Esophagus muscularis mucosa (tissue), 4 donors: Measurements from ENCODE around the gene SPN. TPM values are rescaled to one million over a fixed set of nuclear protein-coding genes. Genes with fewer than 3 reads are reported as not detected.
"Not testable (repeated sequence)": the region's sequence is repeated elsewhere in the genome, so short reads cannot be mapped to it uniquely, and the experiment has no call there.

ENCODE experiments used
- DNase-seq: peaks from one replicate; pipeline ENCODE4 v3.0.0-alpha.2; 2017; ENCODE audit errors: extremely low spot score
- H3K27ac ChIP-seq, 4 donors: fragments of 200-600 bp; sonication (generic); replicated peaks in 1 of 4; 1 replicate in 3 of 4; 2 replicates in 1 of 4; pipeline ENCODE4 v1.5.1; 2016 to 2019; ENCODE audit warnings: mild to moderate bottlenecking in 1 of 4
- H3K27me3 ChIP-seq, 4 donors: fragments of 200-600 bp; sonication (generic); one replicate each; pipeline versions ENCODE4 v1.5.1 to v1.6.0; 2016 to 2019
- H3K36me3 ChIP-seq, 4 donors: fragments of 200-600 bp; sonication (generic); one replicate each; pipeline ENCODE4 v1.5.1; 2016 to 2019
- H3K4me1 ChIP-seq, 4 donors: fragments of 200-600 bp; sonication (generic); one replicate each; pipeline ENCODE4 v1.5.1; 2016 to 2019
- H3K4me3 ChIP-seq, 4 donors: fragments of 200-600 bp; sonication (generic); 1 replicate in 2 of 4; 2 replicates in 2 of 4; pipeline ENCODE4 v1.5.1; 2016 to 2019; ENCODE audit warnings: mild to moderate bottlenecking in 4 of 4, moderate library complexity in 1 of 4
- H3K9me3 ChIP-seq, 4 donors: fragments of 200-600 bp; sonication (generic); 1 replicate in 3 of 4; 2 replicates in 1 of 4; pipeline ENCODE4 v1.5.1; 2016 to 2019
- EP300 ChIP-seq: sonication (generic); formaldehyde crosslinking; IDR thresholded peaks from one replicate; pipeline ENCODE4 v1.6.1; 2017; ENCODE audit warnings: antibody characterized with exemption
- POLR2A ChIP-seq: fragments of 450-650 bp; IDR thresholded peaks from one replicate; pipeline ENCODE4 v1.6.1; 2017; ENCODE audit warnings: antibody characterized with exemption, moderate library complexity, mild to moderate bottlenecking, low read depth
- POLR2AphosphoS5 ChIP-seq, 2 donors: sonication (generic); formaldehyde crosslinking; IDR thresholded peaks; one replicate each; pipeline ENCODE4 v1.6.1; 2017; ENCODE audit warnings: antibody characterized with exemption in 2 of 2
- WGBS: methylation state at CpG from one replicate; pipeline ENCODE4 v1.1.5; 2018; 5-methylcytosine and 5-hydroxymethylcytosine counted together
- intact Hi-C: fragments of 100-400 bp; cut with DNase I; formaldehyde crosslinking; loops from one replicate; pipeline ENCODE4 v1.15.1; 2023
- total RNA-seq, 4 donors: library from RNA; depleted of rRNA; stranded (reverse); fragments of >200 nt; gene quantifications; one replicate each; pipeline versions ENCODE4 v1.1.0 to v1.2.1, GENCODE V29; 2016
- TF ChIP-seq, protein P1 (sequence below), 3 experiments: fragments of 200-600 bp in 2 of 3; fragments of 450-650 bp in 1 of 3; sonication (generic) in 2 of 3; IDR thresholded peaks; one replicate each; pipeline ENCODE4 v1.5.1; 2017 to 2019; ENCODE audit warnings: antibody characterized with exemption in 3 of 3, mild to moderate bottlenecking in 2 of 3, moderate library complexity in 1 of 3

Gene SPN
- total RNA-seq, 4 donors from 2014 or later: 1.1 to 4.2 (median 2.6) TPM

DNA sequence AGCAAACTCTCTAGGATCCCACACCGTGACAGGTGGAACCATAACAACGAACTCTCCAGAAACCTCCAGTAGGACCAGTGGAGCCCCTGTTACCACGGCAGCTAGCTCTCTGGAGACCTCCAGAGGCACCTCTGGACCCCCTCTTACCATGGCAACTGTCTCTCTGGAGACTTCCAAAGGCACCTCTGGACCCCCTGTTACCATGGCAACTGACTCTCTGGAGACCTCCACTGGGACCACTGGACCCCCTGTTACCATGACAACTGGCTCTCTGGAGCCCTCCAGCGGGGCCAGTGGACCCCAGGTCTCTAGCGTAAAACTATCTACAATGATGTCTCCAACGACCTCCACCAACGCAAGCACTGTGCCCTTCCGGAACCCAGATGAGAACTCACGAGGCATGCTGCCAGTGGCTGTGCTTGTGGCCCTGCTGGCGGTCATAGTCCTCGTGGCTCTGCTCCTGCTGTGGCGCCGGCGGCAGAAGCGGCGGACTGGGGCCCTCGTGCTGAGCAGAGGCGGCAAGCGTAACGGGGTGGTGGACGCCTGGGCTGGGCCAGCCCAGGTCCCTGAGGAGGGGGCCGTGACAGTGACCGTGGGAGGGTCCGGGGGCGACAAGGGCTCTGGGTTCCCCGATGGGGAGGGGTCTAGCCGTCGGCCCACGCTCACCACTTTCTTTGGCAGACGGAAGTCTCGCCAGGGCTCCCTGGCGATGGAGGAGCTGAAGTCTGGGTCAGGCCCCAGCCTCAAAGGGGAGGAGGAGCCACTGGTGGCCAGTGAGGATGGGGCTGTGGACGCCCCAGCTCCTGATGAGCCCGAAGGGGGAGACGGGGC, 1.3 kb downstream of the SPN start:
- TF ChIP-seq EP300 (no peak), POLR2AphosphoS5 (IDR thresholded peaks at IDR 0.05) (no peak), POLR2A (no peak)
- TF ChIP-seq, protein P1, sequence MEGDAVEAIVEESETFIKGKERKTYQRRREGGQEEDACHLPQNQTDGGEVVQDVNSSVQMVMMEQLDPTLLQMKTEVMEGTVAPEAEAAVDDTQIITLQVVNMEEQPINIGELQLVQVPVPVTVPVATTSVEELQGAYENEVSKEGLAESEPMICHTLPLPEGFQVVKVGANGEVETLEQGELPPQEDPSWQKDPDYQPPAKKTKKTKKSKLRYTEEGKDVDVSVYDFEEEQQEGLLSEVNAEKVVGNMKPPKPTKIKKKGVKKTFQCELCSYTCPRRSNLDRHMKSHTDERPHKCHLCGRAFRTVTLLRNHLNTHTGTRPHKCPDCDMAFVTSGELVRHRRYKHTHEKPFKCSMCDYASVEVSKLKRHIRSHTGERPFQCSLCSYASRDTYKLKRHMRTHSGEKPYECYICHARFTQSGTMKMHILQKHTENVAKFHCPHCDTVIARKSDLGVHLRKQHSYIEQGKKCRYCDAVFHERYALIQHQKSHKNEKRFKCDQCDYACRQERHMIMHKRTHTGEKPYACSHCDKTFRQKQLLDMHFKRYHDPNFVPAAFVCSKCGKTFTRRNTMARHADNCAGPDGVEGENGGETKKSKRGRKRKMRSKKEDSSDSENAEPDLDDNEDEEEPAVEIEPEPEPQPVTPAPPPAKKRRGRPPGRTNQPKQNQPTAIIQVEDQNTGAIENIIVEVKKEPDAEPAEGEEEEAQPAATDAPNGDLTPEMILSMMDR (IDR thresholded peaks at IDR 0.05): no peak
- WGBS: 72% methylated on average over 14 of the region's 35 CpGs
- peak overlapping the region in 2 of 4 donors; percentile 14 to 16 for H3K4me3 ChIP-seq
- no peaks in the 10 kb centered on the region for H3K9me3 ChIP-seq
- intact Hi-C loops: no loop called here
- H3K27ac ChIP-seq: no peak overlapping the region
- H3K27me3 ChIP-seq: peaks cover 0 to 23% (median 0%) of the 10 kb centered on the region in 4 donors
- H3K4me1 ChIP-seq: peaks cover 0 to 15% (median 12%) of the 10 kb centered on the region in 4 donors
- no peak for DNase-seq
- H3K36me3 ChIP-seq: no peaks in the 10 kb centered on the region

DNA sequence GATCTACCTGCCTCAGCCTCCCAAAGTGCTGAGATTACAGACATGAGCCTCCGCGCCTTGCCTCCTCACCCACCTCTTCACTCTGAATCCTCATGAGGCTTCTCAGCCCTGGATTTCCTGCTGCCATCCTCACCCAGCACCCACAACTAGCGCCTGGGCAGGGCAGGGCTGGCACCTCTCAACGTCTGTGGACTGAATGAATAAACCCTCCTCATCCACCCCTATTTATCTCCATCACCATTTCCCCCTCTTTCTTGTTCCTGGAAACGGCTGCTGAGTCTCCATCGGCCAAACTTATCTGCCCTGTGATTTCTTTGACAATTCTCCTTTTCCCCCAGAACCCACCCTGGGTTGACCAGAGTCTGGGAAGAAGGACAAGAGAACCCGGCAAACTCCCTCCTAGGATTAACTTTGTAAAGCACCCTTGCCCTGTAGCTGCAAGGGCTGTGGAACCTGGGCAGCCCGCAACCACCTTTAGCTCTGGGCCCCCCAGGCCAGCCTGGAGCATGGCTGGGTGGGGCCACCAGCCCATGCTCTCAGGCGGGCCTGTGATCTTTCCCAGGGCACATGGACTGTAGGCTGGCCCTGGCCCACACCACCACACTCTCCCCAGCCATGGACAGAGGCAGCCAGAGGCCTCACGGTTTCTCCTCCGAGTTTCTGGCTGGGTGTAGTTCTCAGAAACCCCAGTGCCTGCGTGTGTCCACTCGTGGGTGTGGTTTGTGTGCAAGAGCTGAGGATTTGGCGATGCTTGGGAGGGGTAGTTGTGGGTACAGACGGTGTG, 2.4 kb downstream of the SPN start:
- intact Hi-C loops: no loop called here
- Histone ChIP-seq H3K27me3 (peaks cover 0 to 23% (median 0%) of the 10 kb centered on the region in 4 donors), H3K4me1 (peaks cover 0 to 15% (median 12%) of the 10 kb centered on the region in 4 donors), H3K9me3 (no peaks in the 10 kb centered on the region), H3K4me3 (no peak overlapping the region), H3K27ac (no peak overlapping the region), H3K36me3 (no peaks in the 10 kb centered on the region)
- no peak for DNase-seq
- TF ChIP-seq POLR2AphosphoS5 (IDR thresholded peaks at IDR 0.05) (no peak), POLR2A (no peak), EP300 (no peak)
- TF ChIP-seq, protein P1 (IDR thresholded peaks at IDR 0.05): no peak
- 83% methylated on average over 13 of the region's 15 CpGs for WGBS

DNA sequence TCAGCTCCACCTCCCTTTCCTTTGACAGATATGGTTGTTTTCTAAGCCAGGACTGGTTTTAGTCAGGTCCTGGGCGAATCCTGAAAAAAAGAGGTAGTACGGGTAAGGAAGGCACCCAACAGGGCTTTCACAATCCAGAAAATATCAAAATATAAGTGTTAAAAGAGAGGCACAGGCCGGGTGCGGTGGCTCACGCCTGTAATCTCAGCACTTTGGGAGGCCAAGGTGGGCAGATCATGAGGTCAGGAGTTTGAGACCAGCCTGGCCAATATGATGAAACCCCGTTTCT, 4.2 kb downstream of the SPN start:
- intact Hi-C loops, H3K36me3 ChIP-seq, H3K27ac ChIP-seq, H3K9me3 ChIP-seq, H3K4me3 ChIP-seq, DNase-seq: not testable (repeated sequence)
- 59% methylated on average over 6 of the region's 6 CpGs for WGBS
- Histone ChIP-seq H3K4me1 (peaks cover 0 to 15% (median 12%) of the 10 kb centered on the region in 4 donors), H3K27me3 (peaks cover 0 to 23% (median 0%) of the 10 kb centered on the region in 4 donors)

DNA sequence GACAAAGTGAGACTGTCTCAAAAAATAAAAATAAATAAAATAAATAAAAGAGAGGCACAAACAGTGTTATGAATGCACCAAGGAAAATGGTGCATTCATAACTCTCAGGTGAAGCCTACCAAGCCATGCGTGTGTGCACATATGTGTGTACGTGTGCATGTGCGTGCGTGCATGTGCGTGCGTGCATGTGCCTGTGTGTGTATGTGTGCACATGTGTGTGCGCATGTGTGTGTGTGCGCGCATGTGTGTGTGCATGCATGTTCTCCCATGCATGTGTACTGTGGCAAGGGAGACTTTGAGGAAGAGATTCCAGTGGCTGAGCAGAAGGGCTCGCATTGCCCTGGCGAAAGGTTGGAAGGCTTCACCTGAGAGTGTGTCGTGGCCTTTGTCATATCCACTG, 4.7 kb downstream of the SPN start:
- TF ChIP-seq POLR2AphosphoS5 (IDR thresholded peaks at IDR 0.05): no peak
- TF ChIP-seq, protein P1 (IDR thresholded peaks at IDR 0.05): no peak
- TF ChIP-seq EP300: no peak
- no peak for TF ChIP-seq POLR2A
- WGBS: 97% methylated on average over 12 of the region's 12 CpGs
- no peaks in the 10 kb centered on the region for H3K9me3 ChIP-seq
- peaks cover 0 to 15% (median 12%) of the 10 kb centered on the region in 4 donors for H3K4me1 ChIP-seq
- H3K27ac ChIP-seq: no peak overlapping the region
- H3K27me3 ChIP-seq: peaks cover 0 to 23% (median 0%) of the 10 kb centered on the region in 4 donors
- intact Hi-C loops: no loop called here
- no peaks in the 10 kb centered on the region for H3K36me3 ChIP-seq
- no peak overlapping the region for H3K4me3 ChIP-seq
- no peak for DNase-seq

DNA sequence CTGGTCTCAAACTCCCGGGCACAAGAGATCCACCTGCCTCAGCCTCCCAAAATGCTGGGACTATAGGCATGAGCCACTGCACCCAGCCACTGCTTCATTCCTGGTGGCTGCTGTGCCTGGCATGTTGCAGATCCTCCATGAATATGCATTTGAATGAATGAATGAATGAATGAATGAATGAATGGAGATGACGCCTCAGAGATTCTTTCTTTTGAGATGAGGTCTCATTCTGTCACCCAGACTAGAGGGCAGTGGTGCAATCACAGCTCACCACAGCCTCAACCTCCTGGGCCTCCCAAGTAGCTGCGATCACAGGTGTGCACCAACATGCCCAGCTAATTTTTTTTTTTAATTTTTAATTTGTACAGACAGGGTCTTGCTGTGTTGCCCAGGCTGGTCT, 5.2 kb downstream of the SPN start:
- Histone ChIP-seq H3K9me3 (no peaks in the 10 kb centered on the region), H3K4me3 (no peak overlapping the region), H3K27ac (no peak overlapping the region), H3K36me3 (no peaks in the 10 kb centered on the region), H3K27me3 (peaks cover 0 to 20% (median 0%) of the 10 kb centered on the region in 4 donors), H3K4me1 (peaks cover 0 to 15% (median 12%) of the 10 kb centered on the region in 4 donors)
- TF ChIP-seq, protein P1 (IDR thresholded peaks at IDR 0.05): no peak
- TF ChIP-seq POLR2AphosphoS5 (IDR thresholded peaks at IDR 0.05) (no peak), EP300 (no peak), POLR2A (no peak)
- intact Hi-C loops: no loop called here
- no peak for DNase-seq
- WGBS: 94% methylated on average over 3 of the region's 3 CpGs
